Hepatocyte (in vitro differentiated cells): Measurements from ENCODE around the gene CLDN19.

Source experiments
- CTCF ChIP-seq: fragments of 200-600 bp; sonication (generic); IDR thresholded peaks from 2 replicates; pipeline ENCODE4 v1.5.1; 2016; ENCODE audit warnings: antibody characterized with exemption, mild to moderate bottlenecking; ENCODE audit not compliant: poor library complexity
- EZH2 ChIP-seq: fragments of 200-600 bp; sonication (generic); IDR thresholded peaks from 2 replicates; pipeline ENCODE4 v1.6.1; 2016; ENCODE audit warnings: antibody characterized with exemption, mild to moderate bottlenecking, borderline replicate concordance

GRCh38 chr1:42786097-42786496, 46.1 kb upstream of the CLDN19 start:
- TF ChIP-seq CTCF: no peak
- TF ChIP-seq EZH2: no peak
